Stimulated activated CD4-positive, alpha-beta T cell treated with anti-CD3 and anti-CD28 coated beads, Interleukin-4, amount 100 ng/mL, for 4 hours (primary cell): ENCODE results near the gene SIX1.

Experiments used
- DNase-seq, 2 experiments: peaks; one replicate each; pipeline ENCODE4 v3.0.0-alpha.2; 2020

Gene SIX1

GRCh38 chr14:60655119-60655897 is 6.0 kb upstream of the SIX1 start:
- DNase-seq, result no peak

- no peak for DNase-seq
Observed at GRCh38 chr14:60654334-60654821, 5.1 kb upstream of the SIX1 start.

- DNase-seq, result no peak
Observed at GRCh38 chr14:60653701-60654161, 4.5 kb upstream of the SIX1 start.

GRCh38 chr14:60652674-60653651 is 3.7 kb upstream of the SIX1 start:
- no peak for DNase-seq

- no peak for DNase-seq
Observed at GRCh38 chr14:60651796-60652673, 2.8 kb upstream of the SIX1 start.

GRCh38 chr14:60651086-60651795 is 2.0 kb upstream of the SIX1 start:
- no peak for DNase-seq

- DNase-seq, result no peak
Observed at GRCh38 chr14:60650373-60650961, 1.2 kb upstream of the SIX1 start.

GRCh38 chr14:60649875-60650372 is 647 bp upstream of the SIX1 start:
- no peak for DNase-seq

- DNase-seq, result no peak
Observed at GRCh38 chr14:60648249-60648933, 886 bp downstream of the SIX1 start.

GRCh38 chr14:60647837-60648248 is 1.4 kb downstream of the SIX1 start:
- no peak for DNase-seq

GRCh38 chr14:60647081-60647836 is 2.0 kb downstream of the SIX1 start:
- DNase-seq, result no peak

- no peak for DNase-seq
Observed at GRCh38 chr14:60646226-60646818, 3.0 kb downstream of the SIX1 start.

- DNase-seq, result no peak
Observed at GRCh38 chr14:60645126-60645741, 4.0 kb downstream of the SIX1 start.

GRCh38 chr14:60644666-60645065 is 4.6 kb downstream of the SIX1 start:
- no peak for DNase-seq

GRCh38 chr14:60643463-60644314 is 5.6 kb downstream of the SIX1 start:
- no peak for DNase-seq

- DNase-seq, result no peak
Observed at GRCh38 chr14:60643141-60643462, 6.2 kb downstream of the SIX1 start.

- no peak for DNase-seq
Observed at GRCh38 chr14:60642270-60643140, 6.8 kb downstream of the SIX1 start.
